ENCODE measurements around the gene GP2. TPM values are rescaled to one million over a fixed set of nuclear protein-coding genes. Genes with fewer than 3 reads are reported as not detected.

The GP2 gene
- total RNA-seq, 1 experiment from 2014 or later, result not detected

GRCh38 chr16:20352615-20353014 lies 25.3 kb upstream of the GP2 start, which contains the start of gene UMOD:
TSS of gene UMOD (minus strand) at chr16:20352715. CDS start at chr16:20350737, 1,978 bp downstream.
- DNase-seq (ENCODE audit: unreplicated experiment), result no peak
- H3K4me1 Mint-ChIP-seq (ENCODE audit: insufficient read depth, unreplicated experiment), result no peaks in the 10 kb centered on the region
- no peak within 1 kb of the TSS for H3K4me3 Mint-ChIP-seq (ENCODE audit: unreplicated experiment)
- H3K36me3 Mint-ChIP-seq (ENCODE audit: insufficient read depth, unreplicated experiment), result no peaks in the 10 kb centered on the region
- intact Hi-C loops (cut with micrococcal nuclease), result no loop called here
- TF ChIP-seq, protein P1, sequence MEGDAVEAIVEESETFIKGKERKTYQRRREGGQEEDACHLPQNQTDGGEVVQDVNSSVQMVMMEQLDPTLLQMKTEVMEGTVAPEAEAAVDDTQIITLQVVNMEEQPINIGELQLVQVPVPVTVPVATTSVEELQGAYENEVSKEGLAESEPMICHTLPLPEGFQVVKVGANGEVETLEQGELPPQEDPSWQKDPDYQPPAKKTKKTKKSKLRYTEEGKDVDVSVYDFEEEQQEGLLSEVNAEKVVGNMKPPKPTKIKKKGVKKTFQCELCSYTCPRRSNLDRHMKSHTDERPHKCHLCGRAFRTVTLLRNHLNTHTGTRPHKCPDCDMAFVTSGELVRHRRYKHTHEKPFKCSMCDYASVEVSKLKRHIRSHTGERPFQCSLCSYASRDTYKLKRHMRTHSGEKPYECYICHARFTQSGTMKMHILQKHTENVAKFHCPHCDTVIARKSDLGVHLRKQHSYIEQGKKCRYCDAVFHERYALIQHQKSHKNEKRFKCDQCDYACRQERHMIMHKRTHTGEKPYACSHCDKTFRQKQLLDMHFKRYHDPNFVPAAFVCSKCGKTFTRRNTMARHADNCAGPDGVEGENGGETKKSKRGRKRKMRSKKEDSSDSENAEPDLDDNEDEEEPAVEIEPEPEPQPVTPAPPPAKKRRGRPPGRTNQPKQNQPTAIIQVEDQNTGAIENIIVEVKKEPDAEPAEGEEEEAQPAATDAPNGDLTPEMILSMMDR (IDR thresholded peaks at IDR 0.05; ENCODE audit: unreplicated experiment), result no peak
- no TSS peak for BruUV-seq (replicated peaks)
- ChIA-PET POLR2A (no interaction called here), CTCF (interaction anchor here (0.7 kb wide), 1 partner anchor 31 kb away, joined by 3 read pairs; no protein-coding TSS in a partner anchor)
- H3K9me3 Mint-ChIP-seq (ENCODE audit: unreplicated experiment), result peaks cover 7% of the 10 kb centered on the region
- no peak within 1 kb of the TSS for H3K27ac Mint-ChIP-seq (ENCODE audit: low read depth, unreplicated experiment)
- peaks cover 35% of the 10 kb centered on the region for H3K27me3 Mint-ChIP-seq (ENCODE audit: insufficient read depth, unreplicated experiment)

DNA sequence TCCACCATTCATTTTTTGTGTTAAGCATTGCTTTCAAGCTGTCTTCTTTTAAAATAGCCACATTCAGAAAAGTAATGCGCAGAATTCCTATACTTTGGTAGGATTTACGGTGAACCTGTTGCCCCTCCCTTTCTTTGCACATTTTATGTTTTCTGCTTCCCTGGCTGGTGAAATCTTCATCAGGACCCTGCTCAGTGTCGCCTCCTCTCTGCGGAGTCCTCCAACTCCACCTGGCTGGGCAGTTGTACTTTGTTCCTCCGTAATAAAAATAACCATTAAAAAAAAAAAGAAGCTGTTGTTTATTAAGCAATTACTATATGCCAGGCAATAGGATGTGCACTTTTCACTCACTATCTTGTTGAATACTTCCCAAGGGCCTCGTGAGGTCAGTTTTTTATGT lies 22.3 kb upstream of the GP2 start:
- TF ChIP-seq, protein P1 (IDR thresholded peaks at IDR 0.05; ENCODE audit: unreplicated experiment), result no peak
- peaks cover 5% of the 10 kb centered on the region for H3K27me3 Mint-ChIP-seq (ENCODE audit: insufficient read depth, unreplicated experiment)
- ChIA-PET POLR2A (no interaction called here), CTCF (interaction anchor here (2.2 kb wide), 1 partner anchor 35 kb away, joined by 10 read pairs; no protein-coding TSS in a partner anchor)
- DNase-seq (ENCODE audit: unreplicated experiment), result no peak
- H3K9me3 Mint-ChIP-seq (ENCODE audit: unreplicated experiment), result no peaks in the 10 kb centered on the region
- H3K36me3 Mint-ChIP-seq (ENCODE audit: insufficient read depth, unreplicated experiment), result no peaks in the 10 kb centered on the region
- H3K27ac Mint-ChIP-seq (ENCODE audit: low read depth, unreplicated experiment), result no peak overlapping the region
- intact Hi-C loops (cut with micrococcal nuclease), result no loop called here
- H3K4me3 Mint-ChIP-seq (ENCODE audit: unreplicated experiment), result no peak overlapping the region
- H3K4me1 Mint-ChIP-seq (ENCODE audit: insufficient read depth, unreplicated experiment), result no peaks in the 10 kb centered on the region
- no TSS peak for BruUV-seq (replicated peaks)

DNA sequence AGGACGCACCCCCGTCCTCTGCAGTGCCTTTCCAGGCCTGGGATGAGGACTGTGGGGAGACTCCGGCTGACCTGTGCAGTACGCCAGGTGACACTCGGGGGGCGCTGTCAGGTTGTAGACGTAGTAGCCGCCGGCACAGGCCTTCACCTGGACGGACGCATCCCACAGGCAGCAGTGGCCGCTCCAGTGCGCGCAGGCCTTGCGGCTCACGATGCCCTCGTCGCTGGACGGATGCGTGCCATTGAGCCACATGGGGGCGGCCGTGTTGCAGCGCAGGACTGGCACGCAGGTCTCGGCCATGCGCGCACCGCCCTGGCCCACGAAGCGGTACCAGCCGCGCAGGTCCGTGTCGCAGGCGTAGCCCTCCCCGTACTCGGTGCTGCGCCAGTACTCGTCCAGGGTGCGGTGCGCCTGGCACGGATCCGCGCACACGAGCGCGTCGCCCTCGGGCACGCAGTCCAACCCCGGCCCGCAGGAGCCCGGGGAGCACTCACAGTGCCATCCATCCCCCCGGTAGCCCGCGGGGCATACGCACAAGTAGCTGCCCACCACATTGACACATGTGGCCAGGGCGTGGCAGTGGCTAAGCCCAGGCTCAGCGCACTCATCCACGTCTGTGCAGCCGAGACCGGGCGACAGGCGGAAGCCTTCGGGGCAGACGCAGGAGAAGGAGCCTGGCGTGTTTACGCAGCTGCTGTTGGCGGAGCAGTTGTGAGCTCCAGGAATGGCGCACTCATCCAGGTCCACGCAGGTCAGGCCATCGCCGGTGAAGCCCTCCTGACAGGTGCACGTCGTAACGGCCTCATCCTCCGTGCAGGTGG lies 21.3 kb upstream of the GP2 start:
- BruUV-seq (replicated peaks), result no TSS peak
- Mint-ChIP-seq H3K4me3 (ENCODE audit: unreplicated experiment) (no peak overlapping the region), H3K27ac (ENCODE audit: low read depth, unreplicated experiment) (no peak overlapping the region), H3K36me3 (ENCODE audit: insufficient read depth, unreplicated experiment) (no peaks in the 10 kb centered on the region), H3K27me3 (ENCODE audit: insufficient read depth, unreplicated experiment) (no peaks in the 10 kb centered on the region), H3K9me3 (ENCODE audit: unreplicated experiment) (no peaks in the 10 kb centered on the region), H3K4me1 (ENCODE audit: insufficient read depth, unreplicated experiment) (no peaks in the 10 kb centered on the region)
- ChIA-PET CTCF (interaction anchor here (0.5 to 2.2 kb wide), 2 partner anchors 36 to 443 kb away, joined by 4 to 10 read pairs; no protein-coding TSS in a partner anchor), POLR2A (no interaction called here)
- no peak for DNase-seq (ENCODE audit: unreplicated experiment)
- TF ChIP-seq, protein P1 (IDR thresholded peaks at IDR 0.05; ENCODE audit: unreplicated experiment), result no peak
- intact Hi-C loops (cut with micrococcal nuclease), result no loop called here

- TF ChIP-seq, protein P1 (IDR thresholded peaks at IDR 0.05; ENCODE audit: unreplicated experiment), result no peak
- no TSS peak for BruUV-seq (replicated peaks)
Measured at GRCh38 chr16:20347666-20348364, 20.5 kb upstream of the GP2 start.

More at GRCh38 chr16:20347666-20348364, 20.5 kb upstream of the GP2 start:
- no peak overlapping the region for H3K4me3 Mint-ChIP-seq (ENCODE audit: unreplicated experiment)
- H3K36me3 Mint-ChIP-seq (ENCODE audit: insufficient read depth, unreplicated experiment), result no peaks in the 10 kb centered on the region
- H3K27me3 Mint-ChIP-seq (ENCODE audit: insufficient read depth, unreplicated experiment), result no peaks in the 10 kb centered on the region
- no peak overlapping the region for H3K27ac Mint-ChIP-seq (ENCODE audit: low read depth, unreplicated experiment)
- intact Hi-C loops (cut with micrococcal nuclease), result no loop called here
- no peaks in the 10 kb centered on the region for H3K9me3 Mint-ChIP-seq (ENCODE audit: unreplicated experiment)
- H3K4me1 Mint-ChIP-seq (ENCODE audit: insufficient read depth, unreplicated experiment), result no peaks in the 10 kb centered on the region
- ChIA-PET POLR2A (no interaction called here), CTCF (interaction anchor here (0.5 kb wide), 1 partner anchor 442 kb away, joined by 4 read pairs; no protein-coding TSS in a partner anchor)
- no peak for DNase-seq (ENCODE audit: unreplicated experiment)

Measured in MCF 10A (cell line).